Measurements from ENCODE around the gene TUBA4B.

GRCh38 chr2:219206328-219207133, 46.5 kb upstream of the TUBA4B start, which contains the start of gene ZFAND2B:
- TF ChIP-seq CTCF (conservative IDR thresholded peaks at IDR 0.05; ENCODE audit: low read depth, low read length) (no peak), MXI1 (IDR thresholded peaks at IDR 0.05; ENCODE audit: borderline replicate concordance, low read depth, low read length) (0 out of 2 replicates have a peak, but pooled peaks have one; percentile 11), POLR2A (IDR thresholded peaks at IDR 0.05; ENCODE audit: low read depth, low read length) (peak; percentile 88), SMC3 (IDR thresholded peaks at IDR 0.05; ENCODE audit: low read depth, low read length) (no peak), BHLHE40 (IDR thresholded peaks at IDR 0.05; ENCODE audit: low read depth, low read length) (no peak), MAZ (IDR thresholded peaks at IDR 0.05; ENCODE audit: borderline replicate concordance, low read depth, low read length) (peak; percentile 97), CEBPB (IDR thresholded peaks at IDR 0.05; ENCODE audit: low read depth, low read length) (0 out of 2 replicates have a peak, but pooled peaks have one; percentile 22)
